AG09319 (cell line): ENCODE results near the gene KRTAP10-3.

Source experiments
- DNase-seq: peaks from one replicate; pipeline ENCODE4 v3.0.0-alpha.2; 2010; ENCODE audit warnings: low read depth; ENCODE audit errors: extremely low read depth
- TF ChIP-seq, protein P1 (sequence below): IDR thresholded peaks from 2 replicates; pipeline ENCODE4 v1.5.1; 2011; ENCODE audit warnings: low read depth, mild to moderate bottlenecking, inconsistent platforms, low read length, moderate library complexity

Gene KRTAP10-3

DNA sequence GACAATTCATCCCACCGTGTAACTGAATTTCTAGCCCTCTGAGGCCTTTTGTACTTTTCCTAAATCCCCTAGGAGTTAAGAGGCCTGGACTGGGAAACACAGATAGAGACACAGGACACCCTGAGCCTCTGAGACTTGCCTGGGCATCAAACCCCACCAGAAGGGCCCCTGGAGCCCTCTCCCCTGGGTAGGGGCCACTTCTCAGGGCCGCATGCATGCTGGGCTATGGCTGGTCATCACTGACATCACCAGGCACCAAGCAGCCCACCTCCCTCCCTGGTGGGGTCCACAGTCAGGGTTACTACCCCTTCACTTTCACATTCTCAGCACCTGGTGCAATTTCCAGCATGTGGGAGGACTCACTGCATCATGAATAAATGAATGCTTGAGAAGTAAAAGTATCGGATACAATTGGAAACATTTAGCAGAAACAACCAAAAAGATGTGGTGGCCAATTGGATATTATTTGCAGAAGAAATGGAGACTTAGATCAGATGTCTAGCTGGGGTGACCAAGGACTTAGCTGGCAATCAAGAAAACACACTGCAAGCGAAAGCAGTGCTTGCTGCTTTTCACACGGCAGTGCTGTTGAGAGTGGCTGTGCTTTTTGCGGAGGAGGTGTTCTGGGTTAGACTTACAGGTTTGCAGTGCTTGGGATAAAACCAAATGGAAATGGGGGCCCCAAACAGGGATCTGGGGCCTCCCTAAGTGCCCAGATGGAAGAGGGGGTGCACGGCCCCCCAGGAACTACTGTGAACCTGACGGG is 40.9 kb upstream of the KRTAP10-3 start:
- TF ChIP-seq, protein P1, sequence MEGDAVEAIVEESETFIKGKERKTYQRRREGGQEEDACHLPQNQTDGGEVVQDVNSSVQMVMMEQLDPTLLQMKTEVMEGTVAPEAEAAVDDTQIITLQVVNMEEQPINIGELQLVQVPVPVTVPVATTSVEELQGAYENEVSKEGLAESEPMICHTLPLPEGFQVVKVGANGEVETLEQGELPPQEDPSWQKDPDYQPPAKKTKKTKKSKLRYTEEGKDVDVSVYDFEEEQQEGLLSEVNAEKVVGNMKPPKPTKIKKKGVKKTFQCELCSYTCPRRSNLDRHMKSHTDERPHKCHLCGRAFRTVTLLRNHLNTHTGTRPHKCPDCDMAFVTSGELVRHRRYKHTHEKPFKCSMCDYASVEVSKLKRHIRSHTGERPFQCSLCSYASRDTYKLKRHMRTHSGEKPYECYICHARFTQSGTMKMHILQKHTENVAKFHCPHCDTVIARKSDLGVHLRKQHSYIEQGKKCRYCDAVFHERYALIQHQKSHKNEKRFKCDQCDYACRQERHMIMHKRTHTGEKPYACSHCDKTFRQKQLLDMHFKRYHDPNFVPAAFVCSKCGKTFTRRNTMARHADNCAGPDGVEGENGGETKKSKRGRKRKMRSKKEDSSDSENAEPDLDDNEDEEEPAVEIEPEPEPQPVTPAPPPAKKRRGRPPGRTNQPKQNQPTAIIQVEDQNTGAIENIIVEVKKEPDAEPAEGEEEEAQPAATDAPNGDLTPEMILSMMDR: no peak
- DNase-seq: no peak

DNA sequence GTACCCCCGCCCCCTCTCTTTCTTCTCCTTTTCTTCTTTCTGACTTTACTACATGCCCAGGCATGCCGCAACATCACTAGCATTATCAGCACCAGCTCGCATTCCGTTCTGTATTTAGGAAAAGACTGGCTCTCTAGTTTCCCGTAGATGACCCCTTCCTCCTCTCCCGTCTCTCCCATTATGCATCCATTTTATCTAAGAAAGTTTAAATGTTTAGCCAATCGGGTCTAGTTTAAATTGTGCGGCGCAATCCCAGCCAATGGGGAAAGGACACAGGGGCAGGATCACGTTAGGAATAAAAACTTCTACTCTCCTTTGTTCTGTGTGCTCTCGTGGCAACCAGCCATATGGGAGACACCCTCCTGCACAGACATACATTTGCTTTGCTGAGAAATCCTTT is 39.5 kb upstream of the KRTAP10-3 start:
- DNase-seq: no peak
- TF ChIP-seq, protein P1: no peak

DNA sequence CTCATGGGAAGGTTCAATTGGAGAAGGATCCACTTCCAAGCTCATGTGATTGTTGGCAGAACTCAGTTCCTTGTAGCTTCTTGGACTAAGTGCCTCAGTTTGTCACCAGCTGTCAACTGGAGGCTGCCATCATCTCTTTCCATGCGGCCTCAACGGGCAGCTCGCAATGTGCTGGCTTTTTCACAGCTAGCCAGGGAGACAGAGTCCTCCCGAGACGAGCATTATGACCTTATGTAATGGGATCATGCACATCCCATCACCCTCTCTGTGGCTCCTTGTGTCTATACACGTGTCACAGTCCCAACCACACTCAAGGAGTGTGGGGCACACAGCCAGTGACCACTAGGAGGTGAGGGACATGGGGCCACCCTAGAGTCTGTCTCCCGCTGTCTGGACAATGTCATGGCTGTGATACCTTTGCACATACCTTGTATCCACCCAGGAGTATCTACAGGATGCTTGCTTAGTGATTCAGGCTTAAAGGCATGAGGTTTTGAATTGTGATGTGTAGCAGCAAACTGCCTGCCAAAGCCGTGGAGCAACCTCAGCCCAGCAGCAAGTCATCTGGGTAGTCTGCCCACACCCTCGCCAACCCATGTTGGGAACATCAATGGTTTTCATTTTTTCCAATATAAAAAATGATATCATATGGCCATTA is 37.6 kb upstream of the KRTAP10-3 start:
- no peak for DNase-seq
- TF ChIP-seq, protein P1: no peak

GRCh38 chr21:44595524-44595923 is 36.9 kb upstream of the KRTAP10-3 start:
- no peak for DNase-seq
- TF ChIP-seq, protein P1: no peak

DNA sequence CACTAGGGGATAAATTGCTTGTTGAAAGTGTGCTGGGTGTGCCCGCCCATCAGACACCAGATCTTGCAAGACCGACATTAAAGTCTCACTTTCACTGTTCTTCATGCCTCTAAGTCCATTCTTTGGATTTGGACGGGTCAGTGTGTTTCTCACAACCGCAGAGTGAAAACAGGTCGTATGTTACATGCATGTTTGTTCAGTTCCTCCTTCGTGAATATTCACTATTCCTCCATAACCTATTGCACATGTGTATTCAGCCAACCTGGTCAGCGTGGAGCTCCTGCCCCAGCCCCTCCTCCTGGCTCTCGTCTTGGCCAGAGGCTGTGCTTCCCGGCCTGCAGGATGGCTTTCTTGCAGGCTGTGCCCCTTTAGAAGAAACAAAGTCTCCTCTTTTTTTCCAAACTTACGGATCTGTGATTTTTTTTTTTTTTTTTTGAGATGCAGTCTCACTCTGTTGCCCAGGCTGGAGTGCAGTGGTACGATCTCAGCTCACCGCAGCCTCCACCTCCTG is 35.9 kb upstream of the KRTAP10-3 start:
- TF ChIP-seq, protein P1: no peak
- no peak for DNase-seq

GRCh38 chr21:44593598-44594405 is 35.2 kb upstream of the KRTAP10-3 start:
- no peak for DNase-seq
- TF ChIP-seq, protein P1: no peak
